ENCODE results near the gene KIF26A.
A peak's percentile ranks its signal among the peaks of the same experiment; 100 is the strongest.

The KIF26A gene

DNA sequence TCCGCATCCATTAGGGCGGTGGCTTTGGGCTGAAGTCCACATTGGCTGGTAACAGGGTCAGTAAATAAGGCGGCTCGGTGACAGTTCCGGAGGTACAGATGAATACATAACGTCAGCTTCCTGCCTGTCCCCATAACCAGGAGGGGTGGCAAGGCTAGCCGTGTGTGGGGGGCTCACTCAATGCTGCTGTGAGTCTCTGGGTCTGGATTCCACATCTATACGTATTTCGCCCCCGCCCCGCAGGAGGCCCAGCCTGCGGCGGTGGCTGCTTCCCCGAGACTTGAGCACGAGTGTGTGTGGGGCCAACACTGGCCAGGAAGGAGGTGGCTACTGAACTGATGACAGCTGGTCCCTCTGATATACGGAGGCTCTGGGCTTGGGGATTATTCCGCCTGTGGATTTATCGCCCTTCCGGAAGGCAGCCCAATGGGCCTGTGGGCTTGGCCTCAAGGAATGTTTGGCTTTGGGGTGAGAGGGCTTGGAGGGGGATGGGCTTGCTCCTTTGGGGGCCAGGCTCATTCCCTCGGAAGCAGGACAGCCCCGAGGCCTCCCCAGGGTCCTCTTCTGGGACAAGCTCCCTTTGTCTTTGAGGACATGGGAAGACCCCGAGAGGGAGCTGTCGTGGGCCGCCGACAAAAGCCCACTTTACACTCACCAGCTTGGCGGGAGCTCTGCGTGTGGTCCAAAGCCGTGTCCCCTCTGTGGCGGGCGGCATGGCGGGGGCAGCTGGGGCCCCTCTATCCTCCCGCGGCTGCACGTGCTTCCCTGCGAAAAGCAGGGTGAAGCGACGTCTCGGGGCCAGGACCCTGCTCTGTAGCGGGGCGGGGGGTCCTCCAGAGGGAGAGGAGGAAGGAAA is 82.1 kb downstream of the KIF26A start:
- CTCF ChIA-PET: no interaction called here
- Histone ChIP-seq H3K4me1 (ENCODE audit: control extremely low read depth in 1 of 4, control insufficient read depth in 4 of 4, insufficient read depth in 4 of 4, low read length in 3 of 4) (peaks cover 0 to 16% (median 6%) of the 10 kb centered on the region in 4 experiments), H3K27me3 (replicated peaks in 2 of 5; ENCODE audit: control insufficient read depth in 4 of 5, insufficient read depth in 5 of 5, low read length in 4 of 5) (peaks cover 0 to 74% (median 5%) of the 10 kb centered on the region in 5 experiments), H3K9me3 (ENCODE audit: control extremely low read depth in 1 of 5, control insufficient read depth in 4 of 5, insufficient read depth in 2 of 5, low read depth in 1 of 5, low read length in 4 of 5) (no peaks in the 10 kb centered on the region), H3K36me3 (ENCODE audit: control insufficient read depth in 4 of 4, insufficient read depth in 4 of 4, low read length in 3 of 4) (no peaks in the 10 kb centered on the region), H3K27ac (ENCODE audit: insufficient read depth in 1 of 2, low read depth in 1 of 2, low read length in 2 of 2, poor library complexity in 1 of 2, severe bottlenecking in 2 of 2) (no peak overlapping the region), H3K4me3 (ENCODE audit: control insufficient read depth in 1 of 7, extremely low read depth in 1 of 7, insufficient read depth in 4 of 7, low read depth in 2 of 7, low read length in 6 of 7) (no peak overlapping the region)
- DNase-seq: no peak
- 52% methylated on average over 23 of the region's 40 CpGs for WGBS (ENCODE audit: insufficient coverage)
- POLR2A ChIA-PET: no interaction called here

DNA sequence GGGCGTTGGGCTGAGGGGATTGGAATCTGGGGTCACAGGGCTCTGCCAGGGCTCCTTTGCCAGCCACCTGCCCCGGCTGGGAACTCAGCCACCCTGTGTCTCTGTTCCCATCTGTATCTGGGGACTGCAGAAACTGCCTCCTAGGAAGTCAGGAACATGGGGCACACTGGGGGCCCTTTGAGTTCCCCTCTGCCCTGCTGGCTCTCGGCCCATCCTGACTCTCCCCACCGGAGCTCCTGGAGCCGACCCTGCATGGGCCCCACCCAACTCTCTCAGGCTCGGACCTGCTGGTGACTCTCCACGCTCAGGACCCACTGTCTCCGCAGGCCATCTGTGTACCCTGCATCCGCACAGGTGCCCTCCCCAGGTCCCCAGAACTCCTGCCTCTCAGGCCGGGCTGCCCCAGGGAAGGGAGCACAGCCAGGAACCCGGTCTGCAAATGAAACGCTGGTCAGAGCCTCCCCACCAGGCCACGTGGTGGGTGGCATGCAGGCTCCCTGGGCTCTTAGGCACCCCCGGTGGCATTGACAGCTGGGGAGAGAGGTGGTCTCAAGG is 82.8 kb downstream of the KIF26A start:
- 90% methylated on average over 12 of the region's 14 CpGs for WGBS (ENCODE audit: insufficient coverage)
- H3K27ac ChIP-seq (ENCODE audit: insufficient read depth in 1 of 2, low read depth in 1 of 2, low read length in 2 of 2, poor library complexity in 1 of 2, severe bottlenecking in 2 of 2): no peak overlapping the region
- no peak for DNase-seq
- no peaks in the 10 kb centered on the region for H3K9me3 ChIP-seq (ENCODE audit: control extremely low read depth in 1 of 5, control insufficient read depth in 4 of 5, insufficient read depth in 2 of 5, low read depth in 1 of 5, low read length in 4 of 5)
- H3K36me3 ChIP-seq (ENCODE audit: control insufficient read depth in 4 of 4, insufficient read depth in 4 of 4, low read length in 3 of 4): no peaks in the 10 kb centered on the region
- CTCF ChIA-PET: no interaction called here
- H3K4me1 ChIP-seq (ENCODE audit: control extremely low read depth in 1 of 4, control insufficient read depth in 4 of 4, insufficient read depth in 4 of 4, low read length in 3 of 4): peaks cover 0 to 16% (median 6%) of the 10 kb centered on the region in 4 experiments
- peaks cover 0 to 77% (median 5%) of the 10 kb centered on the region in 5 experiments for H3K27me3 ChIP-seq (replicated peaks in 2 of 5; ENCODE audit: control insufficient read depth in 4 of 5, insufficient read depth in 5 of 5, low read length in 4 of 5)
- POLR2A ChIA-PET: no interaction called here
- no peak overlapping the region for H3K4me3 ChIP-seq (ENCODE audit: control insufficient read depth in 1 of 7, extremely low read depth in 1 of 7, insufficient read depth in 4 of 7, low read depth in 2 of 7, low read length in 6 of 7)

GRCh38 chr14:104221636-104222369 is 83.4 kb downstream of the KIF26A start:
- CTCF ChIA-PET: no interaction called here
- POLR2A ChIA-PET: no interaction called here
- peaks cover 0 to under 1% (median 0%) of the 10 kb centered on the region in 5 experiments for H3K9me3 ChIP-seq (ENCODE audit: control extremely low read depth in 1 of 5, control insufficient read depth in 4 of 5, insufficient read depth in 2 of 5, low read depth in 1 of 5, low read length in 4 of 5)
- no peak overlapping the region for H3K27ac ChIP-seq (ENCODE audit: insufficient read depth in 1 of 2, low read depth in 1 of 2, low read length in 2 of 2, poor library complexity in 1 of 2, severe bottlenecking in 2 of 2)
- no peak for DNase-seq
- H3K4me1 ChIP-seq (ENCODE audit: control extremely low read depth in 1 of 4, control insufficient read depth in 4 of 4, insufficient read depth in 4 of 4, low read length in 3 of 4): peaks cover 0 to 16% (median 6%) of the 10 kb centered on the region in 4 experiments
- 96% methylated on average over 18 of the region's 21 CpGs for WGBS (ENCODE audit: insufficient coverage)
- H3K27me3 ChIP-seq (replicated peaks in 2 of 5; ENCODE audit: control insufficient read depth in 4 of 5, insufficient read depth in 5 of 5, low read length in 4 of 5): peaks cover 0 to 80% (median 5%) of the 10 kb centered on the region in 5 experiments
- no peak overlapping the region for H3K4me3 ChIP-seq (ENCODE audit: control insufficient read depth in 1 of 7, extremely low read depth in 1 of 7, insufficient read depth in 4 of 7, low read depth in 2 of 7, low read length in 6 of 7)
- no peaks in the 10 kb centered on the region for H3K36me3 ChIP-seq (ENCODE audit: control insufficient read depth in 4 of 4, insufficient read depth in 4 of 4, low read length in 3 of 4)

DNA sequence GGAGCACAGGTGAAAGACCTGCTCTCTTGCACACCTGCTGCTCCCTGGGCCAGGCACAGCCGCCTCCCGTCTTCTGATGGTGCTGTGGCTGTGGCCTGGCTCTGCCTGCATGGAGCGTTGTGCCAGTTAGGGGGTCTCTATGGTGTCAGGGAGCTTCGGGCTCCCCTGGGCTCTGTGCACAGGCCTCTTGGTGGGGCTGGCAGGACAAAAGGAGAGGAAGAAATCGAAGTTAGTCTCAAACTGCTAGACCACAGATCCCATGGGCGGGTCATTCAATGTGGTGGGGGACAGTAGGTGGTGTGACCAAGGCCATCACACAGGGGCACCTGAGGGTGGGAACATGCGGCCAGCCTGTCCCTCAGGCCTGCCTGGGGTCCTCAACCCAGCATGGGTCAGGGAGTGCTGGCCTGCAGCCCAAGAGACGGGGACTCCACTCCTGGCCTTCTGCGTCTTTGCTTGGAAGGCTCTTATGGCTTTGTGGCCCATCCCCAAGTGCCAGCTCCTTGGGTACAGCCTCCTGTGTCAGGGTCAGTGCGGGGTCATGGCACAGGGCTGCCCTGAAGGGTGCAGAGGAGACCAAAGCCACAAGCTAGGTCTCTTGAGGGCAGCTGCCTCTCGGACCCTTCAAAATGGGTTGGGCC is 84.1 kb downstream of the KIF26A start:
- H3K4me3 ChIP-seq (ENCODE audit: control insufficient read depth in 1 of 7, extremely low read depth in 1 of 7, insufficient read depth in 4 of 7, low read depth in 2 of 7, low read length in 6 of 7): no peak overlapping the region
- peaks cover 0 to 80% (median 5%) of the 10 kb centered on the region in 5 experiments for H3K27me3 ChIP-seq (replicated peaks in 2 of 5; ENCODE audit: control insufficient read depth in 4 of 5, insufficient read depth in 5 of 5, low read length in 4 of 5)
- ChIA-PET POLR2A (no interaction called here), CTCF (interaction anchor here (1.1 kb wide), 2 partner anchors 11 to 85 kb away, joined by 3 to 4 read pairs; no protein-coding TSS in a partner anchor)
- no peak overlapping the region for H3K27ac ChIP-seq (ENCODE audit: insufficient read depth in 1 of 2, low read depth in 1 of 2, low read length in 2 of 2, poor library complexity in 1 of 2, severe bottlenecking in 2 of 2)
- peaks cover 0 to 16% (median 6%) of the 10 kb centered on the region in 4 experiments for H3K4me1 ChIP-seq (ENCODE audit: control extremely low read depth in 1 of 4, control insufficient read depth in 4 of 4, insufficient read depth in 4 of 4, low read length in 3 of 4)
- DNase-seq: no peak
- no peaks in the 10 kb centered on the region for H3K36me3 ChIP-seq (ENCODE audit: control insufficient read depth in 4 of 4, insufficient read depth in 4 of 4, low read length in 3 of 4)
- H3K9me3 ChIP-seq (ENCODE audit: control extremely low read depth in 1 of 5, control insufficient read depth in 4 of 5, insufficient read depth in 2 of 5, low read depth in 1 of 5, low read length in 4 of 5): peaks cover 0 to 7% (median 0%) of the 10 kb centered on the region in 5 experiments
- WGBS (ENCODE audit: insufficient coverage): 95% methylated on average over 10 of the region's 11 CpGs

DNA sequence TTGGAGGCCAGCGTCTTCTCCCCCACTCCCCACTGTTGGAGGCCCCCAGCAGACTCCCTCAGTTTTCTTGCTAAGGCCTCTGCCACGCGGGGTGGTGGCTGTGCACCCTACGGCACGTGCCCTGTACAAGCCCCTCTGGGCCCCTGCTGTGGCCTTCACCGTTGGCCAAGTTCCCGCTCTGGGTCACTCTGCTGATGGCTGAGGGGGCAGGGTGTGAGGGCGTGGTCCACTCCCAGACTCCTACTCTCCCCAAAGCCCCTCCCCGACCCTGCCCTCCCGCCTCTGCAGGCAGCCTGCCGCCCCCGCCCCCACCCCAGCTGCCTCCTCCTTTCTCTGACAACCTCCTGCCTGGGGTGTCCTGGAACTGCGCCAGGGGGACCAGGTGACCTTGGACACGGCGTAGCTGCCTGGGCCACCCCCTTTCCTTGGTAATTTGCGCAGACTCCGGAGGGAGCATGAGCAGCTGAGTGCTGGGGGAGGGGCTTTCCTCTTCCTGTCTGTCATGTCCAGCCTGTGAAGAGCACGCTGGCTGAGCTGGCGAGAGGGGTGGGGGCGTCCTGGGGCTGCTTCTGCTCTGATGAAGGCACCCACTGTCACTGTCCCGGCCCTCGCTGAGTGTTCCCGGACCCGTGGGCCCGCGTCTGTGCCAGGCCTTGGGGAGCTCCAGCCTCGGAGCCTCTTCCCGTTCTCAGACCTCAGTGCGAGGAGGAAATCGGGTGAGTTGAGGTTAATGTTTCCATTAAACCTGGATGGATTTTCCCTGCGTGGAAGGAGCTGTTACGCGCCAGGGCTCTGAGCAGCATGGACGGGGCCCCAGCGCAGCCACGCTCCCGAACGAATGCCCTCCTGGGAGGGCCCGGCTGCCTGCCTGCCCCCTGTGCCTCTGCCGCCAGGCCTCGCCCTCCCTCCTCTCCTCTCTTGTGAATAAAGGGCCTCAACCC is 85.0 kb downstream of the KIF26A start:
- Histone ChIP-seq H3K4me1 (ENCODE audit: control extremely low read depth in 1 of 4, control insufficient read depth in 4 of 4, insufficient read depth in 4 of 4, low read length in 3 of 4) (peaks cover 0 to 16% (median 6%) of the 10 kb centered on the region in 4 experiments), H3K9me3 (ENCODE audit: control extremely low read depth in 1 of 5, control insufficient read depth in 4 of 5, insufficient read depth in 2 of 5, low read depth in 1 of 5, low read length in 4 of 5) (peaks cover 0 to 7% (median 2%) of the 10 kb centered on the region in 5 experiments), H3K27me3 (replicated peaks in 2 of 5; ENCODE audit: control insufficient read depth in 4 of 5, insufficient read depth in 5 of 5, low read length in 4 of 5) (peaks cover 0 to 73% (median 5%) of the 10 kb centered on the region in 5 experiments), H3K27ac (ENCODE audit: insufficient read depth in 1 of 2, low read depth in 1 of 2, low read length in 2 of 2, poor library complexity in 1 of 2, severe bottlenecking in 2 of 2) (no peak overlapping the region), H3K4me3 (ENCODE audit: control insufficient read depth in 1 of 7, extremely low read depth in 1 of 7, insufficient read depth in 4 of 7, low read depth in 2 of 7, low read length in 6 of 7) (peak overlapping the region in 2 of 7 experiments; percentile 23 to 43), H3K36me3 (ENCODE audit: control insufficient read depth in 4 of 4, insufficient read depth in 4 of 4, low read length in 3 of 4) (no peaks in the 10 kb centered on the region)
- POLR2A ChIA-PET: no interaction called here
- CTCF ChIA-PET: interaction anchor here (1.1 kb wide), 3 partner anchors 10 to 86 kb away, joined by 3 to 4 read pairs (median 3); no protein-coding TSS in a partner anchor
- WGBS (ENCODE audit: insufficient coverage): 39% methylated on average over 24 of the region's 41 CpGs
- peak in 1 of 3 donors; percentile 4 for DNase-seq

DNA sequence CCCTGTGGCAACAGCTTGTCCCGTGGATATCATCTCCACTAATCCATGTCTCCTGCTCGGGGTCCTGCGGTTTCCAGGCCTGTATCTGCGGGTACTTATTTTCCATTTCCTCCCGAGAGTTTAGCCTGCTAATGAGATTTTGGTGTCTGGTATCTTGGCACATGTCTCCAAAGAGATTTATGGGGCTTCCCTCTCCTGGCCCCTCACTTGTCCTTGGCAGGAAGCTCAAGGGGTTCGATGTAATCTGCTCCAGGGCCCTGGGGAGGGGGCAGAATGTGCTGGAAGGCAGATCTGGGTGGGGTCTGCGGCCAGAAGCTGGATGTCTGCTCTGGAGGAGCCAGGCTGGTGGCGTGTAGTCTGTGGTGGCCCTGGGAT is 85.7 kb downstream of the KIF26A start:
- Histone ChIP-seq H3K36me3 (ENCODE audit: control insufficient read depth in 4 of 4, insufficient read depth in 4 of 4, low read length in 3 of 4) (no peaks in the 10 kb centered on the region), H3K27me3 (replicated peaks in 2 of 5; ENCODE audit: control insufficient read depth in 4 of 5, insufficient read depth in 5 of 5, low read length in 4 of 5) (peaks cover 0 to 65% (median 5%) of the 10 kb centered on the region in 5 experiments), H3K4me1 (ENCODE audit: control extremely low read depth in 1 of 4, control insufficient read depth in 4 of 4, insufficient read depth in 4 of 4, low read length in 3 of 4) (peaks cover 0 to 16% (median 6%) of the 10 kb centered on the region in 4 experiments), H3K27ac (ENCODE audit: insufficient read depth in 1 of 2, low read depth in 1 of 2, low read length in 2 of 2, poor library complexity in 1 of 2, severe bottlenecking in 2 of 2) (no peak overlapping the region), H3K4me3 (ENCODE audit: control insufficient read depth in 1 of 7, extremely low read depth in 1 of 7, insufficient read depth in 4 of 7, low read depth in 2 of 7, low read length in 6 of 7) (peak overlapping the region in 1 of 7 experiments; percentile 23), H3K9me3 (ENCODE audit: control extremely low read depth in 1 of 5, control insufficient read depth in 4 of 5, insufficient read depth in 2 of 5, low read depth in 1 of 5, low read length in 4 of 5) (peaks cover 0 to 7% (median 2%) of the 10 kb centered on the region in 5 experiments)
- POLR2A ChIA-PET: no interaction called here
- WGBS (ENCODE audit: insufficient coverage): 12% methylated on average over 5 of the region's 8 CpGs
- peak in 2 of 3 donors; percentile 27 to 44 for DNase-seq
- CTCF ChIA-PET: interaction anchor here (1.1 kb wide), 1 partner anchor 51 kb away, joined by 3 read pairs; no protein-coding TSS in a partner anchor
